IMR-90 (cell line): ENCODE results near the gene INTS11.
A peak's percentile ranks its signal among the peaks of the same experiment; 100 is the strongest.

Source experiments
- BHLHE40 ChIP-seq: fragments of 150-350 bp; IDR thresholded peaks from 2 replicates; pipeline ENCODE4 v1.6.1; 2016; ENCODE audit warnings: mild to moderate bottlenecking, low read depth, low read length
- CEBPB ChIP-seq: IDR thresholded peaks from 2 replicates; pipeline ENCODE4 v1.6.1; 2012; ENCODE audit warnings: low read depth, low read length, improper control_type of control experiment
- CHD1 ChIP-seq: IDR thresholded peaks from 2 replicates; pipeline ENCODE4 v1.6.1; 2012; ENCODE audit warnings: low read depth, low read length, improper control_type of control experiment
- CTCF ChIP-seq: conservative IDR thresholded peaks from 2 replicates; pipeline ENCODE4 v1.5.1; 2012; ENCODE audit warnings: mild to moderate bottlenecking, low read depth, low read length, improper control_type of control experiment
- MAZ ChIP-seq: IDR thresholded peaks from 2 replicates; pipeline ENCODE4 v1.6.1; 2012; ENCODE audit warnings: low read depth, mild to moderate bottlenecking, low read length, improper control_type of control experiment, moderate library complexity, borderline replicate concordance
- MXI1 ChIP-seq: IDR thresholded peaks from 2 replicates; pipeline ENCODE4 v1.6.1; 2012; ENCODE audit warnings: low read depth, mild to moderate bottlenecking, low read length, moderate library complexity, borderline replicate concordance
- NFE2L2 ChIP-seq: fragments of 150-350 bp; IDR thresholded peaks from 2 replicates; pipeline ENCODE4 v1.6.1; 2016; ENCODE audit warnings: low read depth, mild to moderate bottlenecking, low read length
- POLR2A ChIP-seq: IDR thresholded peaks from 2 replicates; pipeline ENCODE4 v1.6.1; 2012; ENCODE audit warnings: mild to moderate bottlenecking, low read depth, low read length
- RAD21 ChIP-seq: IDR thresholded peaks from 2 replicates; pipeline ENCODE4 v1.6.1; 2012; ENCODE audit warnings: low read length, improper control_type of control experiment
- RCOR1 ChIP-seq: IDR thresholded peaks from 2 replicates; pipeline ENCODE4 v1.6.1; 2012; ENCODE audit warnings: mild to moderate bottlenecking, low read length, improper control_type of control experiment; ENCODE audit not compliant: insufficient replicate concordance
- RFX5 ChIP-seq: IDR thresholded peaks from 2 replicates; pipeline ENCODE4 v1.8.0; 2012; ENCODE audit warnings: low read depth, mild to moderate bottlenecking, low read length, moderate library complexity
- SMC3 ChIP-seq: fragments of 150-350 bp; IDR thresholded peaks from 2 replicates; pipeline ENCODE4 v1.6.1; 2016; ENCODE audit warnings: low read depth, mild to moderate bottlenecking, antibody characterized with exemption, low read length, moderate library complexity
- USF2 ChIP-seq: fragments of 150-350 bp; IDR thresholded peaks from 2 replicates; pipeline ENCODE4 v1.6.1; 2017; ENCODE audit warnings: mild to moderate bottlenecking, antibody characterized with exemption, low read length, low read depth

GRCh38 chr1:1299686-1300351 is 24.6 kb downstream of the INTS11 start:
- TF ChIP-seq POLR2A (no peak), CTCF (peak; percentile 13; the same call in 1 of the 2 replicates), CHD1 (no peak), MXI1 (no peak), RAD21 (no peak), MAZ (no peak), BHLHE40 (no peak), RFX5 (no peak), USF2 (no peak), CEBPB (no peak), NFE2L2 (no peak), SMC3 (no peak), RCOR1 (no peak)
